Osteocyte (in vitro differentiated cells): Measurements from ENCODE around the gene CD81. TPM values are rescaled to one million over a fixed set of nuclear protein-coding genes. Genes with fewer than 3 reads are reported as not detected.

ENCODE experiments used
- DNase-seq: peaks from one replicate; pipeline ENCODE4 v3.0.0; 2021; ENCODE audit warnings: mixed read lengths; ENCODE audit not compliant: unreplicated experiment; ENCODE audit errors: extremely low spot score
- H3K27ac Mint-ChIP-seq: one replicate; pipeline ENCODE4 v1.8.0; 2021; ENCODE audit warnings: mild to moderate bottlenecking, mixed read lengths; ENCODE audit not compliant: unreplicated experiment
- H3K27me3 Mint-ChIP-seq: one replicate; pipeline ENCODE4 v1.8.0; 2021; ENCODE audit warnings: mixed read lengths; ENCODE audit not compliant: unreplicated experiment
- H3K36me3 Mint-ChIP-seq: one replicate; pipeline ENCODE4 v1.8.0; 2021; ENCODE audit warnings: mixed read lengths; ENCODE audit not compliant: unreplicated experiment
- H3K4me1 Mint-ChIP-seq: one replicate; pipeline ENCODE4 v1.8.0; 2021; ENCODE audit warnings: mixed read lengths; ENCODE audit not compliant: unreplicated experiment
- H3K4me3 Mint-ChIP-seq: one replicate; pipeline ENCODE4 v1.8.0; 2021; ENCODE audit warnings: mild to moderate bottlenecking, moderate library complexity, mixed read lengths; ENCODE audit not compliant: unreplicated experiment
- H3K9me3 Mint-ChIP-seq: one replicate; pipeline ENCODE4 v1.8.0; 2021; ENCODE audit warnings: mixed read lengths; ENCODE audit not compliant: unreplicated experiment
- CTCF ChIP-seq: fragments of 200-600 bp; sonication (generic); IDR thresholded peaks from 2 replicates; pipeline ENCODE4 v1.5.0; 2021; ENCODE audit warnings: antibody characterized with exemption, mild to moderate bottlenecking, moderate library complexity
- total RNA-seq: library from RNA; stranded (reverse); gene quantifications from 2 replicates; pipeline ENCODE4 v1.2.1, GENCODE V29; 2021

Gene CD81
- total RNA-seq, 1 donor from 2014 or later = 652 TPM

- Mint-ChIP-seq H3K9me3 (no peaks in the 10 kb centered on the region), H3K4me1 (peaks cover 7% of the 10 kb centered on the region), H3K27ac (no peak overlapping the region), H3K36me3 (no peaks in the 10 kb centered on the region), H3K4me3 (no peak overlapping the region), H3K27me3 (no peaks in the 10 kb centered on the region)
- DNase-seq = no peak
- no peak for TF ChIP-seq CTCF
Measured at GRCh38 chr11:2406878-2407410, 29.8 kb downstream of the CD81 start.

- Mint-ChIP-seq H3K36me3 (no peaks in the 10 kb centered on the region), H3K27ac (no peak overlapping the region), H3K27me3 (no peaks in the 10 kb centered on the region), H3K4me1 (no peaks in the 10 kb centered on the region), H3K9me3 (no peaks in the 10 kb centered on the region), H3K4me3 (no peak overlapping the region)
- no peak for TF ChIP-seq CTCF
- DNase-seq = no peak
Measured at GRCh38 chr11:2408671-2409070, 31.6 kb downstream of the CD81 start.

GRCh38 chr11:2409126-2409525 is 32.0 kb downstream of the CD81 start:
- no peak for DNase-seq
- Mint-ChIP-seq H3K9me3 (no peaks in the 10 kb centered on the region), H3K4me3 (no peak overlapping the region), H3K27ac (no peak overlapping the region), H3K27me3 (no peaks in the 10 kb centered on the region), H3K4me1 (no peaks in the 10 kb centered on the region), H3K36me3 (no peaks in the 10 kb centered on the region)
- no peak for TF ChIP-seq CTCF

GRCh38 chr11:2409611-2410468 is 32.7 kb downstream of the CD81 start:
- Mint-ChIP-seq H3K9me3 (no peaks in the 10 kb centered on the region), H3K4me3 (no peak overlapping the region), H3K27me3 (no peaks in the 10 kb centered on the region), H3K36me3 (no peaks in the 10 kb centered on the region), H3K27ac (no peak overlapping the region), H3K4me1 (no peaks in the 10 kb centered on the region)
- no peak for DNase-seq
- no peak for TF ChIP-seq CTCF

GRCh38 chr11:2410616-2411015 is 33.5 kb downstream of the CD81 start:
- Mint-ChIP-seq H3K4me3 (no peak overlapping the region), H3K9me3 (no peaks in the 10 kb centered on the region), H3K27me3 (no peaks in the 10 kb centered on the region), H3K36me3 (no peaks in the 10 kb centered on the region), H3K4me1 (no peaks in the 10 kb centered on the region), H3K27ac (no peak overlapping the region)
- TF ChIP-seq CTCF = no peak
- DNase-seq = no peak
